PFSK-1 (cell line): ENCODE results near the gene FBN1.

Source experiments
- FOXP2 ChIP-seq: optimal IDR thresholded peaks from 2 replicates; pipeline ENCODE3; 2011; ENCODE audit warnings: borderline replicate concordance, control low read depth, inconsistent platforms; ENCODE audit not compliant: insufficient read depth; ENCODE audit errors: extremely low read length, extremely low read depth
- POLR2AphosphoS5 ChIP-seq: IDR thresholded peaks from 2 replicates; pipeline ENCODE4 v1.6.1; 2012; ENCODE audit warnings: low read depth, mild to moderate bottlenecking, control low read depth, low read length, moderate library complexity
- REST ChIP-seq, 2 experiments: IDR thresholded peaks; 2 replicates each; pipeline versions ENCODE4 v1.6.1 to v1.8.0; 2011 to 2012; ENCODE audit warnings: low read depth in 2 of 2, low read length in 2 of 2, control low read depth in 1 of 2, inconsistent platforms in 1 of 2, mild to moderate bottlenecking in 1 of 2, moderate library complexity in 1 of 2; ENCODE audit not compliant: insufficient read depth in 1 of 2
- SIN3A ChIP-seq: IDR thresholded peaks from 2 replicates; pipeline ENCODE4 v1.6.1; 2012; ENCODE audit warnings: mild to moderate bottlenecking, low read length, moderate library complexity, borderline replicate concordance; ENCODE audit not compliant: insufficient read depth
- TAF1 ChIP-seq: IDR thresholded peaks from 2 replicates; pipeline ENCODE4 v1.6.1; 2012; ENCODE audit warnings: low read length, control low read depth, borderline replicate concordance; ENCODE audit not compliant: insufficient read depth

FBN1 gene

GRCh38 chr15:48421362-48421761, 224.1 kb downstream of the FBN1 start:
- TF ChIP-seq FOXP2 (no peak), TAF1 (no peak), REST (IDR thresholded peaks at IDR 0.05; ENCODE audit: insufficient read depth in 1 of 2, low read depth in 2 of 2, low read length in 2 of 2) (no peak), SIN3A (no peak), POLR2AphosphoS5 (no peak)

- no peak for TF ChIP-seq FOXP2
- no peak for TF ChIP-seq POLR2AphosphoS5
- TF ChIP-seq REST (IDR thresholded peaks at IDR 0.05; ENCODE audit: insufficient read depth in 1 of 2, low read depth in 2 of 2, low read length in 2 of 2) = no peak
- no peak for TF ChIP-seq SIN3A
Measured at GRCh38 chr15:48419896-48420295, 225.6 kb downstream of the FBN1 start.

GRCh38 chr15:48418343-48418742, 227.2 kb downstream of the FBN1 start:
- no peak for TF ChIP-seq REST (IDR thresholded peaks at IDR 0.05; ENCODE audit: insufficient read depth in 1 of 2, low read depth in 2 of 2, low read length in 2 of 2)
- no peak for TF ChIP-seq POLR2AphosphoS5
- no peak for TF ChIP-seq TAF1
- TF ChIP-seq SIN3A = no peak
- no peak for TF ChIP-seq FOXP2

- TF ChIP-seq SIN3A (no peak), REST (IDR thresholded peaks at IDR 0.05; ENCODE audit: insufficient read depth in 1 of 2, low read depth in 2 of 2, low read length in 2 of 2) (no peak), FOXP2 (no peak), TAF1 (no peak), POLR2AphosphoS5 (no peak)
Measured at GRCh38 chr15:48416301-48416700, 229.2 kb downstream of the FBN1 start.
